GM13977 (cell line): ENCODE data around the gene RUBCNL.
"Not testable (repeated sequence)": the region's sequence is repeated elsewhere in the genome, so short reads cannot be mapped to it uniquely, and the experiment has no call there.

Experiments
- DNase-seq: peaks from one replicate; pipeline ENCODE4 v3.0.0; 2012; ENCODE audit warnings: low spot score
- CTCF ChIP-seq: IDR thresholded peaks from 2 replicates; pipeline ENCODE4 v1.5.1; 2012; ENCODE audit warnings: mild to moderate bottlenecking, control low read depth; ENCODE audit not compliant: insufficient read depth; ENCODE audit errors: extremely low read depth, missing control alignments
- in situ Hi-C: fragments of 300-500 bp; cut with MboI; formaldehyde crosslinking; loops from one replicate; pipeline ENCODE4 v1.12.0; 2022; ENCODE audit warnings: low sequenced_read_pairs, low pct_unique_long_range_greater_than_20kb, mixed read lengths, inconsistent platforms; ENCODE audit not compliant: unreplicated experiment

Gene RUBCNL

DNA sequence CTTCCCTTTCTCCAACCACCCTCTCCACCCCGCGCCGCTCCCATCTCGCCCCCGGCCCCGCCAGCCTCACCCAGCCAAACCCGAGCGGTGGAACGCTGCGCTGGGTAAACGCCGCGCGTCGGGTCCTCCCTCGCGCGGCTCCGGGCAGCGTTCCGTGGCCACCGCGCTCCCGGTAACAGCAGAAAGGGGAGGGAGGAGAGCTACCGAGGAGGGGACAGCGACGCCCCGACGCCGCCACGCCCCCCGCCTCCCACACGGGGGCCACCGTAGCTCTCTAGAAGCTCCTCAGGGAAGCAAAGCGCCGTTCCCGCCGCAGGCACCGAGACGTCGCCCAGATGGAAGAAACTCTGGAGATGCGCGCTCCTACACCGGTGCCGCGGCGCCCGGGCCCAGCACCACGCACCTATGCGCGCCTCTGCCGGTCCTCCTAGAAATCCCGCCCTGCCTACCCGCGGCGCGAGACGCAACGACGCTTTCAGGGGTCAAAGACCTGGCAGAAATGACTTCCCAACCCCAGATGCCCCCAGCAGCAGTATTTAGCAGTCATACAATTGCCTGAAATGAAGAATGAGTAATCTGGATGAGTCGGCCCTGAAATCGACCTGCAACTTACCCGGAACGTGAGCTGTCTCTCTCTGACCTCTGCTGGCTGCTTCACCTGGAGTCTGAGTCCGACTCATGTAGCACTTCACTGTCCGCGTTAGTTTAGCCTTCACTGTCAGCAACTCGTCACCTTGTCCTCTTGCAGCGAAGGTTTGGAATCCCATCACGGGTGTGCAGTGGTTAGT, at the start of gene RUBCNL:
Gene RUBCNL (minus strand): TSS at position 189 of the 788 bp plus-strand sequence. CDS start 14,777 bp downstream, outside the sequence.
- in situ Hi-C loops: no loop called here
- peak; percentile 78 for DNase-seq
- TF ChIP-seq CTCF: peak; percentile 44

- in situ Hi-C loops, DNase-seq: not testable (repeated sequence)
These were observed 42.5 kb upstream of the RUBCNL start for GRCh38 chr13:46429558-46429957.

- in situ Hi-C loops: no loop called here
- peak; percentile 0 for DNase-seq
- no peak for TF ChIP-seq CTCF
These were observed 18.4 kb upstream of the RUBCNL start for GRCh38 chr13:46405457-46405856.

GRCh38 chr13:46404733-46405100, 17.7 kb upstream of the RUBCNL start:
- in situ Hi-C loops: no loop called here
- TF ChIP-seq CTCF: no peak
- DNase-seq: no peak

DNA sequence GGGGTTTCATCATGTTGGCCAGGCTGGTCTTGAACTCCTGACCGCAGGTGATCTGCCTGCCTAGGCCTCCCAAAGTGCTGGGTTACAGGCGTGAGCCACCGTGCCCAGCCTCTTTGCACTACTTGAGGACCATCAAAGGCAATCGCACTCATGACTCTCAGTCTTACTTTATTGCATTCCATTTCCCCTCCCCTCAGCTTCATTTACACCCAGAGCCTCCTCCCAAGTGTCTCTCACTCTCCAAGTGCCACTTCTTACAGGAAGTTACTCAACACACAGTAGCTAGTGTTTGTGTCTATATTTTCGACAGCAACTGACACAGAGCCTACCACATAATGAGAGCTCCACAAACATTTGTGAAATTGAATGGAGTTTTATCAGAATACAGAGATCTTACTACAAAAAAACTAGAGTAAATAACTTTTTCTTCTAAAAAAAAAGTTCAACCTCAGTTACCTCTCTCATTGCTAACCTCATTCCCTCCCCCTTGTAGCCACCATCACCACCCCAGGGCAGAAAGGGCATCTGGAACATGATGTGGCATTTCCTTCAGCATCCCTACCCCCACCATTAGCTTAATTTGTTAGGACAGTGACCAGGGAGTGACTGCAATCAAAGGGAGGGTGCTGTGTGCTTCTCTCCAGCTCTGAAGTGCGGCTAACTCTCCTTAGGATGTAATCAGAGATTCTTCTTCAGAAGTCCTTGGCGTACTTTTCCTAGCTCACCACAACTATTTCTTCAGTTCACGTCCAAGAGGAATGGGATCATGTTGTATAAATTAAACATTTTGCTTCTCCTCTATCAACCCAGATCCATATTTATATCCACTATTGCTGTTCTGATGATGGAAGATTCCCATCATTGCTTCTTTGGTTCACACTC, 17.0 kb upstream of the RUBCNL start:
- in situ Hi-C loops: no loop called here
- peak; percentile 1 for DNase-seq
- no peak for TF ChIP-seq CTCF

- no peak for TF ChIP-seq CTCF
- in situ Hi-C loops: no loop called here
- DNase-seq: no peak
These were observed 15.1 kb upstream of the RUBCNL start for GRCh38 chr13:46402178-46402577.

GRCh38 chr13:46401432-46401831, 14.4 kb upstream of the RUBCNL start:
- in situ Hi-C loops: no loop called here
- TF ChIP-seq CTCF: no peak
- DNase-seq: no peak
